Activated CD8-positive, alpha-beta memory T cell treated with anti-CD3 and anti-CD28 coated beads, Interleukin-2, amount 50 U/mL, for 4 hours (primary cell): ENCODE measurements around the gene TCF4.

Source experiments
- DNase-seq: peaks from one replicate; pipeline ENCODE4 v3.0.0-alpha.2; 2020

Gene TCF4

GRCh38 chr18:55585065-55585919 lies 2.7 kb downstream of the TCF4 start:
- no peak for DNase-seq

GRCh38 chr18:55584201-55584600 lies 3.8 kb downstream of the TCF4 start:
- DNase-seq = no peak

GRCh38 chr18:55582325-55582724 lies 5.7 kb downstream of the TCF4 start:
- no peak for DNase-seq

GRCh38 chr18:55579501-55580270 lies 8.3 kb downstream of the TCF4 start:
- no peak for DNase-seq

DNA sequence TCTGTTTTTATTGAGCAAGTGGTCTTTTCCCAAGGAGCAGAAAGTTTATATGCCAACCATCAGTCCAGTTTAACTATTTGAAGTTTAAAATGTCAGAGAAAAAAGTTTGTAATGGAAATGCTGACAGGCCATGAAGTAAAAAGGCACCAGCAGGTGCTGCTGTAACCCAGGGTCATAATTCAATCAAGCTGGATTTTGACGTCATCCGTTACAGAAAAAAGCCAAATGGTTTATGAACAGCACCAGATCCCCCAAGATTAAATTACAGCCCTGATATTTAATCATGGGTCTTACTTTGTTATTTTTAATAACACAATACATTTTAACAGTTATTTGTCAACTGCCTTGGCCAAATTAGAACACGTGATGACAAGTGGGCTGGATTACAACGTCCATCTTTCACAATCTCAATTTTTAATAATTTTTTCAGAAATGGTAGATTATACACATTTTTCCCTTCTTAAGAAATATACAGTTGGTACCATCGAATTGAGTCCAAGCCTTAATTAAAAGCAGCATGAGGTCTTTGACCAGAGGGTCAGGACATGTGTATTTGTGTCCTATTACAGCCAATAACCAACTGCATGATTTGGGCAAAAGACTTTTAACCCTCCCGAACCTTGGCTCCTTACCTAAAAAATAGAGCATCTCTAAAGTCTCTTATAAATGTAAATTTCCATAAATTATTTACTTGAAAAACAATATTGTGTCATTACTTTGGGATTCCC lies 10.0 kb downstream of the TCF4 start:
- DNase-seq = no peak

DNA sequence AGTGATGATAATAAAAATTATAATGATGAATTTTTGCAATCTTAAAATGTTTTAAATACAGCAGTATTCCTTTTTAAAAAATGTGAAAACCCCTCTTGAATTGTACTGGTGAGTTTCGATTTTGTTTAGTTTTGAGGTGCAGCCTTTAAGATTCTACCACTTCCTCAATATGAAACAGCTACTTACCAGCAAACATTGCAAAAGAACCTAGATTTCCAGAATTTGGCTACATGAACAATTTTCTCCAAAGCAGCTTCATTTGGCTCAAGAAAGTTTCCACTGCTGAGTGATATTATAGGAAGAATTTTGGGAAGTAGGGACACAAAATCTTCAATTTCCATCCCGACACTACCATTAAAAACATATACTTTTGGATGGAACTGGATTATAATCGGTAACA lies 12.0 kb downstream of the TCF4 start:
- no peak for DNase-seq

- DNase-seq = no peak
These were observed 12.9 kb downstream of the TCF4 start for GRCh38 chr18:55575066-55575465.

DNA sequence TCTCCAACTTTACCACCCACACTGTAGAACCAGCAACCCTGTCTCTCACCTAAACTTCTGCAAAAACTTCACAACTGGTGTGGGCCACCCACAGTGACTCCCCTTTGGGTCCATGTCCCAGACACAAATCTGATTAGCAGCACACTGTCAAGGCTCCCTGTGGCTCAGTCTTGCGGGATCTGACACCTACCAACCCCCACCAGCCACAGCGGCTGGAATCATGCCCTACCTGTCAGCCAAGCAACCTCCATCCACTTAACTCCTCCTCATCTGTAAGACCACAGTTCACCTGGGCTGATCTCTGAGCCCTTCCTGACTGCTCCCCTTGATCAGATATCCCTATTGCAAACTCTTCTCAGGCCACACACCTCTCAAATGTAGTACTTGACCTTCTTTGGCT lies 14.6 kb downstream of the TCF4 start:
- DNase-seq = no peak

GRCh38 chr18:55570966-55571365 lies 17.0 kb downstream of the TCF4 start:
- no peak for DNase-seq

DNA sequence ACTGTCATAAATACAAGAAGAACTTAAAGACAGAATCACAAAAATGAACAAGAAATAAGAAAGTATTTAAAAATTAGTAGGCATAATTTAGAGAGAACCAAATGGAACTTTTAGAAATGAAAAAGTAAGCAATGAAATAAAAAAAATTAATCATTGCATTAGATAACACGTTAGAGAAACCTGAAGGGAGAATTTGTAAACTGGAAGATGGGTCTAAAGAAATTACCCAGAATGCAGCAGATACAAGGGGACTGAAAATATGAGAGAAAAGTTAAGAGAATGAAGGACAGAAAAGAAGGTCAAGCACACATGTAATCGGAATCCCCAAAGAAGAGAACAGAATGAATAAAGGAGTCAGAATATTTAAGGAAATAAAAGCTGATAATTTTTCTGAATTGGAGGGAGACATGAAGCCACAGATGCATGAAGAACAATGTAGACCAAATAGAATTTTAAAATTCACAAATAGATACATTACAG lies 21.5 kb downstream of the TCF4 start:
- no peak for DNase-seq

GRCh38 chr18:55559739-55560138 lies 28.3 kb downstream of the TCF4 start:
- no peak for DNase-seq

DNA sequence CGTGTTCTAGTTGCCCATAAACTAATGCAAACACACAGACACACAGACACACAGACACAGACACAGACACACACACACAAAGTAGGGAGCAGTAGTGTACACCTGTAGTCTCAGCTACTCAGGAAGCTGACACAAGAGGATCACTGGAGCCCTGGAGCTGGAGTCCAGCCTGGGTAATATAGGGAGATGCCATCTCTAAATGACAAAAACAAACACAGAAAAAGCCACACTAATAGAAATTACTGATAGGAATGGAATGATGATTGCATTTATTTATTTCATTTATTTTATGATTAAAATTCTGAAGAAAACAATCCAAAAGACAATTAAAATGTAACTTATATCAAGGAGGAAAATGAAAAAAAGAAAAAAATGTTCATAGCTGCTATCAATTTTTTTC lies 30.8 kb downstream of the TCF4 start:
- DNase-seq = no peak

- no peak for DNase-seq
These were observed 32.5 kb downstream of the TCF4 start for GRCh38 chr18:55555395-55556027.

DNA sequence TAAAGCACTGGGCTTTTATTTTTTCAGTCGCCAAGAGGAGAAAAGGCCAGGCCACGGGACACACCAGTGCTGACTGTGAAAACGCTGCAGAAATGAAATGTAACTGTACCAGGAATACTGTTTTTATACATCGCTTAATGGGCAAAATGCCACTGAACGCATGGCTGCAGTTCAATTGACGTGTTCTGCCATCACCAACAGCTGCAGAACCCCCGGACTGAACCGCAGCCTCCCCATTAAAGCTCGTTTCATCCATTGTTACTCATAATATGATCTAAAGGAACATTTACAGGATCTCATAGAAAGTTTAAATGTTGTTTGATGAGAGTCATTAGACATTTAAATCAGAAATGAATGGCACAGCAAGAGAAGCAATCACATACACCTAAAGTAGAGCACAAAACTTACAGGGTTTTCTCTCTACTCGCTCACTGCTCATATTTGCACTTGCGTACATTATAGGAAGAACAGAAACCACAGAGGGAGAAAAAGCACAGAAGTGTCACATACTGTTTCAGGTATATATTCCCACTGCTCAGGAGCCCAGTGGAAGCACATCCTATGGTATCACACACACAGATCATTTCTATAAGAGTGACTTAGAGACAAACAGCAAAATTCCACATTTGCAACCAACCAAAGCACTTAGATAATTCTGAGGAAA lies 35.3 kb downstream of the TCF4 start:
- DNase-seq = no peak

- DNase-seq = no peak
These were observed 36.8 kb downstream of the TCF4 start for GRCh38 chr18:55551227-55551626.

DNA sequence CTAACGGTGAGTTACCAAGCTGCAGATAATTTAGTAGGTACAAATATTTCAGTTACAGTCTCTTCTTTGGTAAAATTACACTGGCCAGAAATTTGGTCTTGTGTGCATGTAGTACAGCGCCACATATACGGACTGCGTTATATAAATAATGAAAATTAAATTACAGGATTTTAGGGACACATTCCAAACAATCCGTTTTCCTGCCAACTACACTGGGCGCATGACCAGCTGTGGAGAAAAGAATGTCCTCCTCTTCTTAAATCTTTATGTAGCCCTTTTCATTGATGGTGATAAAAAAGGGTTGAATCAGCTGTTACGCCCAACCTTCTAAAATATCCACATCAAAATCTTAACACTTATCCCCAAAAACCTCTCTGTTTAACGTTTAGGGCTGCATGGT lies 37.5 kb downstream of the TCF4 start:
- DNase-seq = no peak

GRCh38 chr18:55549474-55550104 lies 38.4 kb downstream of the TCF4 start:
- no peak for DNase-seq

DNA sequence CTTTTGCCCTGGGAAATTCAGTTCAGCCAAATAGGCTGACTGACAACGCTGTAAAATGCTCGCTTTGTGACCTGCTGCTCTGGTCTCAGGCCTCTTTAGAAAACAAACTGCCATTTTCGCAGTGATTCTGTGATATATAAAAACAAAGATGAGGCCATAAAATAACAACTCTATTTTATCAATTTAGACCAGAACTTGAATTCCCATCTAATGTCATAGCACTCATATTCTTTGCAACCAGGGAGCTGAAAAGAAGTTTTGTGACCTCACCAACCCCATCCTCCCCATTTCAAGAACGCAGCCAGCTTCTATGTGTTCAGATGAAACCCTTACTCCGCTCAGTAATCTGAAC lies 40.3 kb downstream of the TCF4 start:
- DNase-seq = no peak

GRCh38 chr18:55546851-55547704 lies 40.9 kb downstream of the TCF4 start:
- DNase-seq = no peak

DNA sequence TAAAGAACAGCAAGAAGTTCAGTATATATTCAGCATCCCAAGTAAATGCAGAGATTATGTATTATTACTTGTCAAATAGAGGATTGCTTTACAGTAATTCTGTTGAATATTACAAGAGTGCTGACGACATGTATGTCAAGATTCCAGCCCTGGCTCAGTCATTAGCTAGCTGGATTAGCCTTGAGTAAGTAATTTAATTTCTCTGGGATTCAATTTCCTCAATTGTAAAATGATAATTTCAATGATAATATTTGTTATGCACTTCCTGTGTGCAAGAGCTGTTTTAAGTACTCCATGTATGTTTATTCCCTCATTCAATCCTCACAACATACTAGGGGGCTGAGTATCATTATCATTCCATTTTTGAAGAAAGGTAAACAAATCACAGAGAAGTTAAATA lies 44.0 kb downstream of the TCF4 start:
- no peak for DNase-seq

- no peak for DNase-seq
These were observed 44.8 kb downstream of the TCF4 start for GRCh38 chr18:55543130-55543704.
